ENCODE measurements around the gene CPNE5.
A peak's percentile ranks its signal among the peaks of the same experiment; 100 is the strongest.

Gene CPNE5

GRCh38 chr6:36780442-36781177 is 58.6 kb downstream of the CPNE5 start:
- Histone ChIP-seq H3K36me3 (ENCODE audit: control insufficient read depth in 1 of 2, insufficient read depth in 2 of 2, low read length in 2 of 2) (no peaks in the 10 kb centered on the region), H3K4me1 (ENCODE audit: control insufficient read depth in 1 of 2, insufficient read depth in 2 of 2, low read length in 2 of 2) (peaks cover 9 to 12% of the 10 kb centered on the region in 2 donors), H3K27ac (ENCODE audit: low read depth, low read length) (no peak overlapping the region), H3K4me3 (ENCODE audit: low read depth in 1 of 2, low read length in 2 of 2) (peak overlapping the region in 1 of 2 donors; percentile 32), H3K9ac (ENCODE audit: low read depth in 1 of 2, low read length in 2 of 2) (no peak overlapping the region), H3K9me3 (ENCODE audit: control insufficient read depth in 1 of 2, low read length in 2 of 2) (no peaks in the 10 kb centered on the region), H3K27me3 (ENCODE audit: control insufficient read depth in 1 of 2, insufficient read depth in 2 of 2, low read length in 2 of 2) (peaks cover 3 to 4% of the 10 kb centered on the region in 2 donors)

GRCh38 chr6:36779227-36779626 is 60.0 kb downstream of the CPNE5 start:
- no peaks in the 10 kb centered on the region for H3K9me3 ChIP-seq (ENCODE audit: control insufficient read depth in 1 of 2, low read length in 2 of 2)
- no peak overlapping the region for H3K27ac ChIP-seq (ENCODE audit: low read depth, low read length)
- no peak overlapping the region for H3K9ac ChIP-seq (ENCODE audit: low read depth in 1 of 2, low read length in 2 of 2)
- H3K4me1 ChIP-seq (ENCODE audit: control insufficient read depth in 1 of 2, insufficient read depth in 2 of 2, low read length in 2 of 2) = peaks cover 9 to 12% of the 10 kb centered on the region in 2 donors
- H3K27me3 ChIP-seq (ENCODE audit: control insufficient read depth in 1 of 2, insufficient read depth in 2 of 2, low read length in 2 of 2) = peaks cover 3 to 4% of the 10 kb centered on the region in 2 donors
- H3K4me3 ChIP-seq (ENCODE audit: low read depth in 1 of 2, low read length in 2 of 2) = no peak overlapping the region
- no peaks in the 10 kb centered on the region for H3K36me3 ChIP-seq (ENCODE audit: control insufficient read depth in 1 of 2, insufficient read depth in 2 of 2, low read length in 2 of 2)

GRCh38 chr6:36777801-36778200 is 61.4 kb downstream of the CPNE5 start:
- no peaks in the 10 kb centered on the region for H3K36me3 ChIP-seq (ENCODE audit: control insufficient read depth in 1 of 2, insufficient read depth in 2 of 2, low read length in 2 of 2)
- H3K27ac ChIP-seq (ENCODE audit: low read depth, low read length) = no peak overlapping the region
- H3K4me1 ChIP-seq (ENCODE audit: control insufficient read depth in 1 of 2, insufficient read depth in 2 of 2, low read length in 2 of 2) = peaks cover 9 to 12% of the 10 kb centered on the region in 2 donors

GRCh38 chr6:36776167-36776566 is 63.1 kb downstream of the CPNE5 start:
- Histone ChIP-seq H3K4me1 (ENCODE audit: control insufficient read depth in 1 of 2, insufficient read depth in 2 of 2, low read length in 2 of 2) (peaks cover 9 to 12% of the 10 kb centered on the region in 2 donors), H3K36me3 (ENCODE audit: control insufficient read depth in 1 of 2, insufficient read depth in 2 of 2, low read length in 2 of 2) (no peaks in the 10 kb centered on the region)

More at GRCh38 chr6:36777801-36778200, 61.4 kb downstream of the CPNE5 start:
- H3K9ac ChIP-seq (ENCODE audit: low read depth in 1 of 2, low read length in 2 of 2) = no peak overlapping the region
- no peaks in the 10 kb centered on the region for H3K9me3 ChIP-seq (ENCODE audit: control insufficient read depth in 1 of 2, low read length in 2 of 2)
- no peak overlapping the region for H3K4me3 ChIP-seq (ENCODE audit: low read depth in 1 of 2, low read length in 2 of 2)
- peaks cover 3 to 4% of the 10 kb centered on the region in 2 donors for H3K27me3 ChIP-seq (ENCODE audit: control insufficient read depth in 1 of 2, insufficient read depth in 2 of 2, low read length in 2 of 2)

GRCh38 chr6:36774331-36774730 is 64.9 kb downstream of the CPNE5 start:
- no peak overlapping the region for H3K4me3 ChIP-seq (ENCODE audit: low read depth in 1 of 2, low read length in 2 of 2)
- no peaks in the 10 kb centered on the region for H3K36me3 ChIP-seq (ENCODE audit: control insufficient read depth in 1 of 2, insufficient read depth in 2 of 2, low read length in 2 of 2)
- no peak overlapping the region for H3K27ac ChIP-seq (ENCODE audit: low read depth, low read length)
- peaks cover 2 to 4% of the 10 kb centered on the region in 2 donors for H3K27me3 ChIP-seq (ENCODE audit: control insufficient read depth in 1 of 2, insufficient read depth in 2 of 2, low read length in 2 of 2)
- no peaks in the 10 kb centered on the region for H3K9me3 ChIP-seq (ENCODE audit: control insufficient read depth in 1 of 2, low read length in 2 of 2)
- H3K9ac ChIP-seq (ENCODE audit: low read depth in 1 of 2, low read length in 2 of 2) = no peak overlapping the region
- H3K4me1 ChIP-seq (ENCODE audit: control insufficient read depth in 1 of 2, insufficient read depth in 2 of 2, low read length in 2 of 2) = peaks cover 7 to 8% of the 10 kb centered on the region in 2 donors

More at GRCh38 chr6:36776167-36776566, 63.1 kb downstream of the CPNE5 start:
- peaks cover 3 to 4% of the 10 kb centered on the region in 2 donors for H3K27me3 ChIP-seq (ENCODE audit: control insufficient read depth in 1 of 2, insufficient read depth in 2 of 2, low read length in 2 of 2)
- no peak overlapping the region for H3K9ac ChIP-seq (ENCODE audit: low read depth in 1 of 2, low read length in 2 of 2)
- no peak overlapping the region for H3K4me3 ChIP-seq (ENCODE audit: low read depth in 1 of 2, low read length in 2 of 2)
- no peak overlapping the region for H3K27ac ChIP-seq (ENCODE audit: low read depth, low read length)
- H3K9me3 ChIP-seq (ENCODE audit: control insufficient read depth in 1 of 2, low read length in 2 of 2) = no peaks in the 10 kb centered on the region

- Histone ChIP-seq H3K4me1 (ENCODE audit: control insufficient read depth in 1 of 2, insufficient read depth in 2 of 2, low read length in 2 of 2) (peaks cover 10 to 17% of the 10 kb centered on the region in 2 donors), H3K27me3 (ENCODE audit: control insufficient read depth in 1 of 2, insufficient read depth in 2 of 2, low read length in 2 of 2) (no peaks in the 10 kb centered on the region), H3K4me3 (ENCODE audit: low read depth in 1 of 2, low read length in 2 of 2) (no peak overlapping the region), H3K36me3 (ENCODE audit: control insufficient read depth in 1 of 2, insufficient read depth in 2 of 2, low read length in 2 of 2) (no peaks in the 10 kb centered on the region), H3K9ac (ENCODE audit: low read depth in 1 of 2, low read length in 2 of 2) (no peak overlapping the region), H3K27ac (ENCODE audit: low read depth, low read length) (no peak overlapping the region), H3K9me3 (ENCODE audit: control insufficient read depth in 1 of 2, low read length in 2 of 2) (no peaks in the 10 kb centered on the region)
These were observed 66.8 kb downstream of the CPNE5 start for GRCh38 chr6:36772397-36772796.

GRCh38 chr6:36771145-36771544 is 68.1 kb downstream of the CPNE5 start:
- H3K27me3 ChIP-seq (ENCODE audit: control insufficient read depth in 1 of 2, insufficient read depth in 2 of 2, low read length in 2 of 2) = no peaks in the 10 kb centered on the region
- H3K4me1 ChIP-seq (ENCODE audit: control insufficient read depth in 1 of 2, insufficient read depth in 2 of 2, low read length in 2 of 2) = peaks cover 10 to 20% of the 10 kb centered on the region in 2 donors
- H3K9me3 ChIP-seq (ENCODE audit: control insufficient read depth in 1 of 2, low read length in 2 of 2) = no peaks in the 10 kb centered on the region
- H3K27ac ChIP-seq (ENCODE audit: low read depth, low read length) = no peak overlapping the region
- no peaks in the 10 kb centered on the region for H3K36me3 ChIP-seq (ENCODE audit: control insufficient read depth in 1 of 2, insufficient read depth in 2 of 2, low read length in 2 of 2)
- H3K9ac ChIP-seq (ENCODE audit: low read depth in 1 of 2, low read length in 2 of 2) = no peak overlapping the region
- H3K4me3 ChIP-seq (ENCODE audit: low read depth in 1 of 2, low read length in 2 of 2) = no peak overlapping the region

- Histone ChIP-seq H3K36me3 (ENCODE audit: control insufficient read depth in 1 of 2, insufficient read depth in 2 of 2, low read length in 2 of 2) (no peaks in the 10 kb centered on the region), H3K4me3 (ENCODE audit: low read depth in 1 of 2, low read length in 2 of 2) (no peak overlapping the region), H3K9ac (ENCODE audit: low read depth in 1 of 2, low read length in 2 of 2) (no peak overlapping the region), H3K27me3 (ENCODE audit: control insufficient read depth in 1 of 2, insufficient read depth in 2 of 2, low read length in 2 of 2) (no peaks in the 10 kb centered on the region), H3K4me1 (ENCODE audit: control insufficient read depth in 1 of 2, insufficient read depth in 2 of 2, low read length in 2 of 2) (peaks cover 10 to 23% of the 10 kb centered on the region in 2 donors), H3K9me3 (ENCODE audit: control insufficient read depth in 1 of 2, low read length in 2 of 2) (no peaks in the 10 kb centered on the region), H3K27ac (ENCODE audit: low read depth, low read length) (no peak overlapping the region)
These were observed 69.4 kb downstream of the CPNE5 start for GRCh38 chr6:36769676-36770499.

GRCh38 chr6:36769183-36769675 is 70.0 kb downstream of the CPNE5 start:
- Histone ChIP-seq H3K4me3 (ENCODE audit: low read depth in 1 of 2, low read length in 2 of 2) (no peak overlapping the region), H3K36me3 (ENCODE audit: control insufficient read depth in 1 of 2, insufficient read depth in 2 of 2, low read length in 2 of 2) (no peaks in the 10 kb centered on the region), H3K4me1 (ENCODE audit: control insufficient read depth in 1 of 2, insufficient read depth in 2 of 2, low read length in 2 of 2) (peaks cover 10 to 23% of the 10 kb centered on the region in 2 donors), H3K9ac (ENCODE audit: low read depth in 1 of 2, low read length in 2 of 2) (no peak overlapping the region), H3K27ac (ENCODE audit: low read depth, low read length) (no peak overlapping the region), H3K27me3 (ENCODE audit: control insufficient read depth in 1 of 2, insufficient read depth in 2 of 2, low read length in 2 of 2) (no peaks in the 10 kb centered on the region), H3K9me3 (ENCODE audit: control insufficient read depth in 1 of 2, low read length in 2 of 2) (no peaks in the 10 kb centered on the region)

- no peak overlapping the region for H3K27ac ChIP-seq (ENCODE audit: low read depth, low read length)
- no peaks in the 10 kb centered on the region for H3K27me3 ChIP-seq (ENCODE audit: control insufficient read depth in 1 of 2, insufficient read depth in 2 of 2, low read length in 2 of 2)
- no peak overlapping the region for H3K4me3 ChIP-seq (ENCODE audit: low read depth in 1 of 2, low read length in 2 of 2)
- peaks cover 10 to 23% of the 10 kb centered on the region in 2 donors for H3K4me1 ChIP-seq (ENCODE audit: control insufficient read depth in 1 of 2, insufficient read depth in 2 of 2, low read length in 2 of 2)
- no peaks in the 10 kb centered on the region for H3K36me3 ChIP-seq (ENCODE audit: control insufficient read depth in 1 of 2, insufficient read depth in 2 of 2, low read length in 2 of 2)
- no peak overlapping the region for H3K9ac ChIP-seq (ENCODE audit: low read depth in 1 of 2, low read length in 2 of 2)
- no peaks in the 10 kb centered on the region for H3K9me3 ChIP-seq (ENCODE audit: control insufficient read depth in 1 of 2, low read length in 2 of 2)
These were observed 72.8 kb downstream of the CPNE5 start for GRCh38 chr6:36766399-36766945.
